Right cardiac atrium (tissue), 5 donors: ENCODE results near the gene PAOX. TPM values are rescaled to one million over a fixed set of nuclear protein-coding genes. Genes with fewer than 3 reads are reported as not detected.
"Not testable (repeated sequence)": the region's sequence is repeated elsewhere in the genome, so short reads cannot be mapped to it uniquely, and the experiment has no call there.

Experiments used
- ATAC-seq, 2 donors: fragments of 200-7000 bp; cut with Tn5 transposase; one replicate each; pipeline versions ENCODE4 v1.8.0 to v1.9.1; 2020; ENCODE audit warnings: moderate library complexity in 2 of 2, mild to moderate bottlenecking in 1 of 2
- DNase-seq, 3 donors: peaks; one replicate each; pipeline ENCODE4 v3.0.0-alpha.2; 2020
- H3K27ac ChIP-seq: one replicate; pipeline ENCODE4 v1.5.1; 2013; ENCODE audit warnings: mild to moderate bottlenecking, low read length, control low read depth, moderate library complexity
- H3K27me3 ChIP-seq: one replicate; pipeline ENCODE4 v1.6.1; 2013; ENCODE audit not compliant: control insufficient read depth, insufficient read depth
- H3K4me1 ChIP-seq: one replicate; pipeline ENCODE4 v1.6.1; 2013; ENCODE audit warnings: low read length; ENCODE audit not compliant: control insufficient read depth, insufficient read depth
- H3K4me3 ChIP-seq: one replicate; pipeline ENCODE4 v1.5.1; 2013; ENCODE audit warnings: low read length, control low read depth
- H3K9me3 ChIP-seq: one replicate; pipeline ENCODE4 v1.6.1; 2013; ENCODE audit warnings: low read length; ENCODE audit not compliant: control insufficient read depth
- WGBS: extraction: QIAGEN DNeasy Blood & Tissue Kit; methylation state at CpG from one replicate; pipeline ENCODE4 v1.1.7; 2013; 5-methylcytosine and 5-hydroxymethylcytosine counted together
- intact Hi-C, 4 donors: fragments of 100-400 bp; cut with DNase I; formaldehyde crosslinking; loops; one replicate each; pipeline versions ENCODE4 v1.11.0 to v1.14.0; 2022 to 2023
- microRNA-seq, 2 donors: library from miRNA; unstranded; fragments of <30 nt; microRNA quantifications; one replicate each; pipeline ENCODE4 v1.2.0, GENCODE V29; 2020 to 2021
- polyA plus RNA-seq: library from polyadenylated mRNA; stranded (reverse); fragments of 200-250 nt; gene quantifications from one replicate; pipeline ENCODE4 v1.2.3, GENCODE V29; 2013
- total RNA-seq, 4 donors: library from RNA; stranded (reverse); fragmentation: NEBNext Ultra II Directional; extraction: Animal tissue kit (Norgen Biotek cat#: 25700); gene quantifications; one replicate each; pipeline ENCODE4 v1.2.1, GENCODE V29; 2021
- donor health status: healthy with polysubstance abuse.
- donor health status: DM: no; HTN: yes; CAD: no.
- donor health status: DM: no; HTN: no; CAD: no.
- donor health status: DM: no; HTN: yes; CAD: no; lungs with severe emphysema.
- donor health status: DM: yes; HTN: yes; CAD: no.

The PAOX gene
- total and polyA plus RNA-seq, 5 donors, result 2.7 to 3.4 (median 3.0) TPM

GRCh38 chr10:133424601-133425000 is 45.5 kb downstream of the PAOX start, which contains the start of gene SPRN:
SPRN (minus strand) TSS chr10:133424625; CDS start chr10:133423681, 944 bp downstream.
- WGBS, result 6% methylated on average over 13 of the region's 37 CpGs
- H3K27ac ChIP-seq, H3K27me3 ChIP-seq, H3K4me1 ChIP-seq, H3K9me3 ChIP-seq: not testable (repeated sequence)
- peak within 1 kb of the TSS; percentile 39 for H3K4me3 ChIP-seq
- ATAC-seq, result peak in 1 of 2 donors; percentile 35
- intact Hi-C loops, result loop anchor here in 1 of 4 donors (5.0 kb wide), 1 partner anchor 148 kb away; no protein-coding TSS in a partner anchor
- DNase-seq, result peak in 1 of 3 donors; percentile 49

GRCh38 chr10:133429571-133429970 is 50.5 kb downstream of the PAOX start:
- H3K27ac ChIP-seq, H3K27me3 ChIP-seq, DNase-seq, ATAC-seq, H3K9me3 ChIP-seq, intact Hi-C loops, H3K4me1 ChIP-seq, H3K4me3 ChIP-seq: not testable (repeated sequence)
- WGBS, result 88% methylated on average over 4 of the region's 4 CpGs

- H3K9me3 ChIP-seq, H3K4me1 ChIP-seq, H3K4me3 ChIP-seq, intact Hi-C loops, H3K27ac ChIP-seq, H3K27me3 ChIP-seq: not testable (repeated sequence)
- 70% methylated on average over 6 of the region's 9 CpGs for WGBS
- DNase-seq (peak in 1 of 3 donors; percentile 19), ATAC-seq (peak; percentile 49 to 53)
Observed at GRCh38 chr10:133431888-133432613, 53.0 kb downstream of the PAOX start.

- ATAC-seq (peak; percentile 32 to 36), DNase-seq (peak in 1 of 3 donors; percentile 41)
- intact Hi-C loops, H3K27me3 ChIP-seq, H3K4me3 ChIP-seq, H3K4me1 ChIP-seq, H3K9me3 ChIP-seq, H3K27ac ChIP-seq: not testable (repeated sequence)
- 81% methylated on average over 5 of the region's 25 CpGs for WGBS
Observed at GRCh38 chr10:133432789-133433188, 53.7 kb downstream of the PAOX start.

GRCh38 chr10:133438711-133439273 is 59.7 kb downstream of the PAOX start:
- no peak overlapping the region for H3K4me3 ChIP-seq
- H3K9me3 ChIP-seq, result no peaks in the 10 kb centered on the region
- no peaks in the 10 kb centered on the region for H3K4me1 ChIP-seq
- no peaks in the 10 kb centered on the region for H3K27me3 ChIP-seq
- DNase-seq (peak in 2 of 3 donors; percentile 12 to 28), ATAC-seq (no peak)
- intact Hi-C loops, result no loop called here
- 77% methylated on average over 11 of the region's 11 CpGs for WGBS
- no peak overlapping the region for H3K27ac ChIP-seq

- H3K4me1 ChIP-seq, result no peaks in the 10 kb centered on the region
- no peak overlapping the region for H3K4me3 ChIP-seq
- WGBS, result 80% methylated on average over 25 of the region's 25 CpGs
- H3K27me3 ChIP-seq, result no peaks in the 10 kb centered on the region
- intact Hi-C loops, result no loop called here
- ATAC-seq (no peak), DNase-seq (peak in 2 of 3 donors; percentile 19 to 41)
- H3K27ac ChIP-seq, result no peak overlapping the region
- no peaks in the 10 kb centered on the region for H3K9me3 ChIP-seq
Observed at GRCh38 chr10:133439517-133440461, 60.7 kb downstream of the PAOX start.

GRCh38 chr10:133440633-133441285 is 61.7 kb downstream of the PAOX start:
- no peak overlapping the region for H3K4me3 ChIP-seq
- H3K27me3 ChIP-seq, result no peaks in the 10 kb centered on the region
- H3K9me3 ChIP-seq, result no peaks in the 10 kb centered on the region
- DNase-seq, result peak in 2 of 3 donors; percentile 22 to 31
- intact Hi-C loops, result no loop called here
- no peak for ATAC-seq
- H3K27ac ChIP-seq, result no peak overlapping the region
- WGBS, result 94% methylated on average over 18 of the region's 18 CpGs
- no peaks in the 10 kb centered on the region for H3K4me1 ChIP-seq

Small RNAs within 50 kb of the gene (microRNA-seq; reads per million reads assigned to microRNA genes)
- 0 reads per million in 2 donors for gene MIR3944

Other genes starting within 250 kb of the PAOX start
- gene KNDC1, start 219.0 kb upstream of the PAOX start, total RNA-seq, result 1 to 10 TPM in 2 of 4 donors, under 1 TPM in 2; 0.41 to 1.4 (median 0.91) TPM
- 0.23 TPM for gene KNDC1, start 219.0 kb upstream of the PAOX start, polyA plus RNA-seq
- gene UTF1, start 149.0 kb upstream of the PAOX start, total RNA-seq, result not detected
- gene UTF1, start 149.0 kb upstream of the PAOX start, polyA plus RNA-seq, result not detected
- under 1 TPM; 0.45 to 0.89 (median 0.68) TPM for gene VENTX, start 141.4 kb upstream of the PAOX start, total RNA-seq
- 0.48 TPM for gene VENTX, start 141.4 kb upstream of the PAOX start, polyA plus RNA-seq
- 1 to 10 TPM; 1.4 to 2.1 (median 1.5) TPM for gene ADAM8, start 102.4 kb upstream of the PAOX start, total RNA-seq
- 0.50 TPM for gene ADAM8, start 102.4 kb upstream of the PAOX start, polyA plus RNA-seq
- gene TUBGCP2, start 70.4 kb upstream of the PAOX start, total RNA-seq, result 10 to 100 TPM; 34.9 to 45.9 (median 37.4) TPM
- 23.0 TPM for gene TUBGCP2, start 70.4 kb upstream of the PAOX start, polyA plus RNA-seq
- gene ZNF511, start 70.3 kb upstream of the PAOX start, total RNA-seq, result 10 to 100 TPM; 40.2 to 51.8 (median 49.2) TPM
- 60.8 TPM for gene ZNF511, start 70.3 kb upstream of the PAOX start, polyA plus RNA-seq
- not detected for gene CALY, start 42.4 kb upstream of the PAOX start, total RNA-seq
- gene CALY, start 42.4 kb upstream of the PAOX start, polyA plus RNA-seq, result 0.18 TPM
- not detected for gene PRAP1, start 31.9 kb upstream of the PAOX start, total RNA-seq
- gene PRAP1, start 31.9 kb upstream of the PAOX start, polyA plus RNA-seq, result not detected
- 10 to 100 TPM; 19.7 to 25.0 (median 21.8) TPM for gene FUOM, start 21.2 kb upstream of the PAOX start, total RNA-seq
- gene FUOM, start 21.2 kb upstream of the PAOX start, polyA plus RNA-seq, result 26.9 TPM
- gene ECHS1, start 5.9 kb upstream of the PAOX start, total RNA-seq, result 100 to 1,000 TPM in 2 of 4 donors, 10 to 100 TPM in 2; 91.0 to 124 (median 107) TPM
- 177 TPM for gene ECHS1, start 5.9 kb upstream of the PAOX start, polyA plus RNA-seq
- 10 to 100 TPM; 17.2 to 21.7 (median 19.9) TPM for gene MTG1, start 14.9 kb downstream of the PAOX start, total RNA-seq
- 25.3 TPM for gene MTG1, start 14.9 kb downstream of the PAOX start, polyA plus RNA-seq
- gene SPRN, start 45.4 kb downstream of the PAOX start, total RNA-seq, result not detected
- gene SPRN, start 45.4 kb downstream of the PAOX start, polyA plus RNA-seq, result 0.11 TPM
- gene SCART1, start 74.7 kb downstream of the PAOX start, total RNA-seq, result 1 to 10 TPM in 1 of 4 donors, under 1 TPM in 3; 0.56 to 1.4 (median 0.88) TPM
- gene SCART1, start 74.7 kb downstream of the PAOX start, polyA plus RNA-seq, result 0.29 TPM
- gene CYP2E1, start 148.1 kb downstream of the PAOX start, total RNA-seq, result 1 to 10 TPM in 3 of 4 donors, under 1 TPM in 1; 0.80 to 1.3 (median 1.2) TPM
- 0.36 TPM for gene CYP2E1, start 148.1 kb downstream of the PAOX start, polyA plus RNA-seq
- 1 to 10 TPM in 1 of 4 donors, under 1 TPM in 2, not detected in 1; 0.09 to 1.6 (median 0.37) TPM for gene SYCE1, start 186.3 kb downstream of the PAOX start, total RNA-seq
- 0.34 TPM for gene SYCE1, start 186.3 kb downstream of the PAOX start, polyA plus RNA-seq
- not detected for gene FRG2B, start 247.5 kb downstream of the PAOX start, total RNA-seq
- gene FRG2B, start 247.5 kb downstream of the PAOX start, polyA plus RNA-seq, result not detected